ENCODE measurements around the gene TPBG. TPM values are rescaled to one million over a fixed set of nuclear protein-coding genes. Genes with fewer than 3 reads are reported as not detected.

Gene TPBG
- total RNA-seq, 1 experiment from 2014 or later: 67.1 TPM

GRCh38 chr6:82330171-82330804 is 33.3 kb upstream of the TPBG start:
- ChIA-PET CTCF (no interaction called here), POLR2A (ENCODE audit: low non-redundant PET) (no interaction called here)
- no peak for TF ChIP-seq CTCF (conservative IDR thresholded peaks at IDR 0.05; ENCODE audit: low read depth, low read length)
- no peak for TF ChIP-seq EZH2 (IDR thresholded peaks at IDR 0.05; ENCODE audit: borderline replicate concordance, low read depth, low read length, poor library complexity, severe bottlenecking)
- no TSS peak for BruUV-seq (replicated peaks)
- DNase-seq (ENCODE audit: low spot score): no peak
- Histone ChIP-seq H3K27ac (ENCODE audit: low read depth, low read length, poor library complexity, severe bottlenecking) (no peak overlapping the region), H3K4me1 (ENCODE audit: insufficient read depth, low read length, poor library complexity, severe bottlenecking) (peaks cover 23% of the 10 kb centered on the region), H3K9me3 (ENCODE audit: low read depth, low read length, poor library complexity, severe bottlenecking) (no peaks in the 10 kb centered on the region), H3K36me3 (ENCODE audit: insufficient read depth, low read length, poor library complexity, severe bottlenecking) (no peaks in the 10 kb centered on the region), H3K4me3 (ENCODE audit: low read depth, low read length, poor library complexity, severe bottlenecking) (no peak overlapping the region), H3K27me3 (replicated peaks; ENCODE audit: insufficient read depth, low read depth, low read length, poor library complexity) (no peaks in the 10 kb centered on the region)
- intact Hi-C loops (cut with micrococcal nuclease; ENCODE audit: unreplicated experiment): no loop called here

- no peak overlapping the region for H3K27ac ChIP-seq (ENCODE audit: low read depth, low read length, poor library complexity, severe bottlenecking)
- H3K9me3 ChIP-seq (ENCODE audit: low read depth, low read length, poor library complexity, severe bottlenecking): no peaks in the 10 kb centered on the region
- CTCF ChIA-PET: no interaction called here
- POLR2A ChIA-PET (ENCODE audit: low non-redundant PET): no interaction called here
- no peaks in the 10 kb centered on the region for H3K36me3 ChIP-seq (ENCODE audit: insufficient read depth, low read length, poor library complexity, severe bottlenecking)
- intact Hi-C loops (cut with micrococcal nuclease; ENCODE audit: unreplicated experiment): no loop called here
- DNase-seq (ENCODE audit: low spot score): peak; percentile 68
- TF ChIP-seq CTCF (conservative IDR thresholded peaks at IDR 0.05; ENCODE audit: low read depth, low read length): peak; percentile 41
- TF ChIP-seq EZH2 (IDR thresholded peaks at IDR 0.05; ENCODE audit: borderline replicate concordance, low read depth, low read length, poor library complexity, severe bottlenecking): no peak
- H3K27me3 ChIP-seq (replicated peaks; ENCODE audit: insufficient read depth, low read depth, low read length, poor library complexity): no peaks in the 10 kb centered on the region
- BruUV-seq (replicated peaks): no TSS peak
- peaks cover 23% of the 10 kb centered on the region for H3K4me1 ChIP-seq (ENCODE audit: insufficient read depth, low read length, poor library complexity, severe bottlenecking)
- no peak overlapping the region for H3K4me3 ChIP-seq (ENCODE audit: low read depth, low read length, poor library complexity, severe bottlenecking)
Measured at GRCh38 chr6:82331031-82331773, 32.4 kb upstream of the TPBG start.

GRCh38 chr6:82333781-82334180 is 29.8 kb upstream of the TPBG start:
- ChIA-PET CTCF (no interaction called here), POLR2A (ENCODE audit: low non-redundant PET) (interaction anchor here (0.6 kb wide), 1 partner anchor 626 kb away, joined by 3 read pairs; no protein-coding TSS in a partner anchor)
- intact Hi-C loops (cut with micrococcal nuclease; ENCODE audit: unreplicated experiment): no loop called here
- no peak overlapping the region for H3K27ac ChIP-seq (ENCODE audit: low read depth, low read length, poor library complexity, severe bottlenecking)
- no peaks in the 10 kb centered on the region for H3K9me3 ChIP-seq (ENCODE audit: low read depth, low read length, poor library complexity, severe bottlenecking)
- H3K27me3 ChIP-seq (replicated peaks; ENCODE audit: insufficient read depth, low read depth, low read length, poor library complexity): no peaks in the 10 kb centered on the region
- DNase-seq (ENCODE audit: low spot score): no peak
- H3K4me3 ChIP-seq (ENCODE audit: low read depth, low read length, poor library complexity, severe bottlenecking): no peak overlapping the region
- H3K36me3 ChIP-seq (ENCODE audit: insufficient read depth, low read length, poor library complexity, severe bottlenecking): no peaks in the 10 kb centered on the region
- TF ChIP-seq EZH2 (IDR thresholded peaks at IDR 0.05; ENCODE audit: borderline replicate concordance, low read depth, low read length, poor library complexity, severe bottlenecking) (no peak), CTCF (conservative IDR thresholded peaks at IDR 0.05; ENCODE audit: low read depth, low read length) (no peak)
- peaks cover 23% of the 10 kb centered on the region for H3K4me1 ChIP-seq (ENCODE audit: insufficient read depth, low read length, poor library complexity, severe bottlenecking)
- no TSS peak for BruUV-seq (replicated peaks)
